Measurements from ENCODE around the gene IFI16.

- TF ChIP-seq CTCF (IDR thresholded peaks at IDR 0.05) = no peak
- TF ChIP-seq POLR2A (IDR thresholded peaks at IDR 0.05) = no peak
These were observed 684 bp downstream of the IFI16 start for GRCh38 chr1:159010391-159010790.
